GM18502 (cell line): Measurements from ENCODE around the gene TET2.

Source experiments
- ATAC-seq: cut with Tn5 transposase; IDR thresholded peaks from one replicate; pipeline ENCODE4 v1.9.1; 2021; ENCODE audit warnings: mild to moderate bottlenecking; ENCODE audit not compliant: unreplicated experiment, poor library complexity

TET2 gene

GRCh38 chr4:105139646-105140045, 7.0 kb upstream of the TET2 start:
- no peak for ATAC-seq

GRCh38 chr4:105140684-105141490, 5.8 kb upstream of the TET2 start:
- no peak for ATAC-seq

GRCh38 chr4:105145156-105145902, 1.3 kb upstream of the TET2 start:
- peak; percentile 14 for ATAC-seq

- ATAC-seq = peak; percentile 31
Measured at GRCh38 chr4:105145903-105146275, 787 bp upstream of the TET2 start.

GRCh38 chr4:105147016-105147552, 408 bp downstream of the TET2 start:
- peak; percentile 5 for ATAC-seq

GRCh38 chr4:105147553-105148161, 981 bp downstream of the TET2 start:
- ATAC-seq = no peak

GRCh38 chr4:105148356-105148755, 1.7 kb downstream of the TET2 start:
- no peak for ATAC-seq

GRCh38 chr4:105148776-105149175, 2.1 kb downstream of the TET2 start:
- ATAC-seq = no peak

GRCh38 chr4:105149771-105150170, 3.1 kb downstream of the TET2 start:
- no peak for ATAC-seq

GRCh38 chr4:105150503-105150902, 3.8 kb downstream of the TET2 start:
- ATAC-seq = no peak

GRCh38 chr4:105153749-105154148, 7.1 kb downstream of the TET2 start:
- no peak for ATAC-seq

- no peak for ATAC-seq
Measured at GRCh38 chr4:105154576-105154975, 7.9 kb downstream of the TET2 start.

GRCh38 chr4:105155426-105155825, 8.8 kb downstream of the TET2 start:
- ATAC-seq = no peak

GRCh38 chr4:105158837-105159236, 12.2 kb downstream of the TET2 start:
- no peak for ATAC-seq

- no peak for ATAC-seq
Measured at GRCh38 chr4:105162123-105162796, 15.6 kb downstream of the TET2 start.

GRCh38 chr4:105164548-105164947, 17.9 kb downstream of the TET2 start:
- no peak for ATAC-seq

- no peak for ATAC-seq
Measured at GRCh38 chr4:105166066-105166465, 19.4 kb downstream of the TET2 start.

GRCh38 chr4:105170711-105171110, 24.0 kb downstream of the TET2 start:
- ATAC-seq = no peak

- no peak for ATAC-seq
Measured at GRCh38 chr4:105171912-105172311, 25.2 kb downstream of the TET2 start.

GRCh38 chr4:105174098-105174497, 27.4 kb downstream of the TET2 start:
- ATAC-seq = no peak
